Activated T-cell treated with anti-CD3 and anti-CD28 coated beads, Interleukin-2, amount 50 U/mL, for 48 hours (primary cell): ENCODE measurements around the gene DEFB132.
"Not testable (repeated sequence)": the region's sequence is repeated elsewhere in the genome, so short reads cannot be mapped to it uniquely, and the experiment has no call there.

ENCODE experiments used
- DNase-seq, 2 experiments: peaks; one replicate each; pipeline ENCODE4 v3.0.0-alpha.2; 2020

Gene DEFB132, protein sequence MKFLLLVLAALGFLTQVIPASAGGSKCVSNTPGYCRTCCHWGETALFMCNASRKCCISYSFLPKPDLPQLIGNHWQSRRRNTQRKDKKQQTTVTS

DNA sequence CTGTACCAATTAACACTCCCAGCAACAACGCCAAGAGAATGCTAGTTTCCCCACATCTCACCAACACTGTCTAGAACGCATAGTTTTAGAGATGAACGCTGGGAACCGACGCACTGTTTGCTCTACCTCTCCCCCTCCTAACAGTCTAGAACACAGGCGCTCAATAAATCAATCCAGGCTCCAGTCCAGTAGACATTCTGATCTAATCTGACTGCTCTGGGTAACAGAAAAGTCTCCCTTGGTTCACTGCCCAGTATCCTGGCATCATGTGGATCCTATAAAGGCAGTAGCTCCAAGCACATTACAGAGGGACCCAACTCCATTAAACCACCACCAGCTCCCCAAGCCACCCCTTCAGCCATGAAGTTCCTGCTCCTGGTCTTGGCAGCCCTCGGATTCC is at the start of gene DEFB132:
Gene DEFB132 (plus strand): TSS at position 306 of the 400 bp plus-strand sequence. CDS start 55 bp downstream, at position 361.
- no peak for DNase-seq

DNA sequence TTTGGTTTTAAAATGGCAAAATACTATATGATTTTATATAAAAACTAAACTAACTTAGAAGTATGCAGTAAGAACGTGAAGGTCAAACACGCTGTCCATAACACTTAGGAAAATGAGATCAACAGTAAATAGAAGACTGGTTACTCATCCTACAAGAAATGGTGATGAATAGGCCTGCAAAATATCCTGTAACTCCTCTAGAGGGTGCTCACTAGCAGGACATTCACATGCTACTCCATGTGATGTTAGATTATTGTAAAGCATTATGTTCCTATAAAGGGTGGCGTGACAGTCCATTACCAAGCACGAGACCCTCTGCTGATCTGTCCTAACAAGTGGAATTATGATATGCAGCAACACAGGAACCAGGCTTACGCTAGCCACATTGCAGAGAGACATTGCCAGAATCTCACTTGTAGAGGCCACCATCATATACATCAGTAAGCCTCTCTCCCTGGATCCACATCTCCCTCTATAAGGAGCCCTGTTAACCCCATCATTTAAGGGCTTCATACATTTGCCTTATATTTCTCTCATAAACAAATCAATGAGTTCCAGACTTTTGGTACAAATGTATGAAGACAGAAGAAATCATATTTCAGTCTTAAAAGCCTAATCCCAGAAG is 48.5 kb upstream of the DEFB132 start:
- DNase-seq = peak; percentile 21 to 23

DNA sequence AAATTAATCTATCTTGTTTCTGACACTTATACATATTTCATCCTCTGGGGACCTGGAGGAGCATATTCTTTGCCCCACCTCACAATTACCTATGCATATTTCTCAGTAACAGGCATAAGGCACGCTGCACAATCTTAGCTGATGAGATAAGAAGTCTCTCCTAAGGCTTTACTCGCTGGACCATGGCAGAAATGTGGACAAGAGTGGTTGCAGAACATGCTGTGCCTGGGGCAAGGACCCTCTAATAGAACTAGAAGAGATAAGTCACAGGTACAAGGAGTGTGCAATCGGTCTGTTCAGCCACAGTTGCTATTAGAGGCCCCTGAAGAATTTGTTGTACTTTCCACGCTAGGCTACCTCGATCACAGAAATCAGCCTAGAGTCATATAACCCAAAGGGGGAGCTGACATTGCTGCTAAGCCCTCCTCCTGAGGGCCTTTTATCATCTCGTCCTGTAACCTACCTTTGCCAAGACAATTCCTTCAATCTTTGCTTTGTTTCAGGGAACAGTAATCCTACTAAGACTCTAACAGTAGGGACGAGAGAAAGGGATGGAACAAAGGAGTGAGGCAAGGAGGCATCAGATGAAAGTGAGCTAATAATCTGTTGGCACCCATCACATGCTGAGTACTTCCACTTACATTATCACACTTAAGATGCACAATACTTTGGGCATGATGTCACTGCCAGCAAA is 46.6 kb upstream of the DEFB132 start:
- no peak for DNase-seq

DNA sequence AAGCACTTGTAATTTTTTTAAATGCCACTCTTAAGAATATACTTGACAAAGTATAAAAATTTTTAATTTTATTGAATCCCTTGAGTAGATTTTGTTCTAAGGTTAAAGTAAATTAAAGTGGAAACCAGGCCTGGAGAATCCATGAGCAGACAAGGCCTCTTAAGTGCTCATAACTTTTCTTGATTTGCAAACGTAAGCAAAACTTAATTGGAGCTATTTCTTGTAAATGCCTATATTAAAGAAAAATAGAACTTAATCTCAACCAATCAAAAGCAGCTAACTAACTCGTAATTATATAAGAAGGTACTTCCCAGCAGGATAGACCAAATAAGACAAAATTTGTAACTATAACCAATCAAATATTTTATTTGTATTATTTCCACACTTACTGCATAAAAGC is 43.1 kb upstream of the DEFB132 start:
- no peak for DNase-seq

DNA sequence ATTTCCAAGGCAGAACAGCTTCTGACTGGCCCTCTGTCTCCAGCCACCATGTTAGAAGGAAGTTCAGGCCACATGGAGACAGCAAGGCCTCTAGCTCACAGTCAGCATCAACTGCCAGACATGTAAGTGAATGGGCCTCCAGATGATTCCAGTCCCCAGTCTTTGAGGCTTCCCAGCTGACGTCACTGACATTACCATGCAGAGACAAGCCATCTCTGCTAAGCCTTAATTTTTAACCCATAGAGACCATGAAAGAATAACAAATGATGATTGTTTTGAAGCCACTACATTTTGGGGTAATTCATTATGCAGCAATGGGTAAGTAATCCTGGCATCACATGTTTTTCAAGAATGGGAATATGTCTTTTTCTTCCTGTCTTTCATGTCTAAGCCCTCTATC is 41.7 kb upstream of the DEFB132 start:
- no peak for DNase-seq

DNA sequence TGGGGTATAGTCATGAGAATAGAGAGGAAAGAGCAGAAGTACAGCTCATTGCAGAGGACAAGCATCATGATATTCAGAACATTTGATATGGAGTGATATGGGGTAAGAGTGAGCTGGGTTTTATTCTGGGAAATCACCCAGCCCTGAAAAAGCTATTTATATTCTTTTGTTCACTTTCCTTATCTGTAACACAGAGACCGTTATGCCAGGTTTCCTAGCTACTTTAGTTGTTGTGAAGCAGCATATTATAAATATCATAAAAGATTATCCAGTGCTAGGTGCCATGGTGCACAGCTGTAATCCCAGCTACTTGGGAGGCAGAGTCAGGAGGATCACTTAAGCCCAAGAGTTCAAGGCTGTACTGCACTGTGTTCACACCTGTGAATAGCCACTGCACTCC is 40.3 kb upstream of the DEFB132 start:
- DNase-seq = no peak

DNA sequence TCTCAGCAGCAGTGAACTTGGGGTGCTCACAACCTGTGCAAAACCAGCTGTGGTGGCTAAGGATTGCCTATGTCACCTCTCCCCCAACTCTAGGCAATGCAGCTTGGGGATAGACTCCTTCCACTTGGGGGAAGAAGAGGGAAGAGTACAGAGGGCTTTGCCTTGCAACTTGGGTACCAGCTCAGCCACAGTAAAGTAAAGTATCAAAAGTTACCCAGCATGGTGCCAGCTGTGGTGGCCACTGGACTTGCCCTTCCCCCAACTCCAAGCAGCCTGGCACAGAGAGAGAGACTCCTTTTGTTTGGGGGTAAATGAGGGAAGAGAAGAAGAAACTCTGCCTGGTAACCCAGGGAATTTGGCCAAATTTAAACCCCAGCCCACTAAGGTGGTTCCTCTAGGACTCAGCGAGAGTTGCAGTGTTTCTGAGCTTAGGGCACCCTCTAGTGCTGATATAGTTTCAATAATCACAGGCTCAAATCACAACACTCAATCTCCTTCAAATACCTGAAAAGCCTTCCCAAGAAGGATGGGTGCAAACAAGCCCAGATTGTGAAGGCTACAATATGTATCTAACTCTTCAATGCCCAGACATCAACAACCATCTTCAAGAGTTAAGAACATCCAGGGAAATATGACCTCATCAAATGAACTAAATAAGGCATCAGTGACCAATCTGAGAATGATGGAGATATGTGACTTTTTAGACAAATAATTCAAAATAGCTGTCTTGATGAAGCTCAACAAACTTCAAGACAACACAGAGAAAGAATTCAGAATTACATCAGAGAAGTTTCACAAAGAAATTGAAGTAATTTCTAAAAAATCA is 38.0 kb upstream of the DEFB132 start:
- no peak for DNase-seq

DNA sequence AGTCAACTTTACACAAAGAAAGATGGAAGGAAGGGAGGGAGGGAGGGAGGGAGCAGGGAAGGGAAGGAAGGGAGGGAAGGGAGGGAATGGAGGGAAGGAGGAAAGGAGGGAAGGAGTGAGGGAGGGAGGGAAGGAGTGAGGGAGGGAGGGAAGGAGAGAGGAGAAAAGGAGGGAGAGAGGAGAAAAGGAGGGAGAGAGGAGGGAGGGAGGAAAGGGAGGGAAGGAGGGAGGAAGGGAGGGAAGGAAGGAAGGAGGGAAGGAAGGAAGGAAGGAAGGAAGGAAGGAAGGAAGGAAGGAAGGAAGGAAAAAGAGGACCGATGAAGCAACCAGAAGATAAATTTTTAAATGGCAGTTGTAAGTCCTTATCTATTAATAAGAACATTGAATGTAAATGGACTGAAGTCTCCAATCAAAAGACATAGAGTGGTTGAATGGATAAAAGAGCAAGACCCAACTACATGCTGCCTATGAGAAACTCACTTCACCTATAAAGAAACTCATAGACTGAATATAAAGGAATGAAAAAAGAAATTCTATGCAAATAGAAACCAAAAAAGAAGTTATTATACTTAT is 36.2 kb upstream of the DEFB132 start:
- DNase-seq = no peak

DNA sequence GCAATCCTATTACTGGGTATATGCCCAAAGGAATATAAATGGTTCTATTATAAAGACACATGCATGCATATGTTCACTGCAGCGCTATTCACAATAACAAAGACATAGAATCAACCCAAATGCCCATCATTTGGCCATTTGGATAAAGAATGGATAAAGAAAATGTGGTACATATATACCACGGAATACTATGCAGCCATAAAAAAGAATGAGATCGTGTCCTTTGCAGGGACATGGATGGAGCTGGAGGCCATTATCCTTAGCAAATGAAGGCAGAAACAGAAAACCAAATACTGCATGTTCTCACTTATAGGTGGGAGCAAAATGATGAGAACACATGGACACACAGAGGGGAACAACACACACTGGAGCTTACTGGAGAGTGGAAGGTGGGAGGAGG is 31.6 kb upstream of the DEFB132 start:
- DNase-seq = not testable (repeated sequence)

DNA sequence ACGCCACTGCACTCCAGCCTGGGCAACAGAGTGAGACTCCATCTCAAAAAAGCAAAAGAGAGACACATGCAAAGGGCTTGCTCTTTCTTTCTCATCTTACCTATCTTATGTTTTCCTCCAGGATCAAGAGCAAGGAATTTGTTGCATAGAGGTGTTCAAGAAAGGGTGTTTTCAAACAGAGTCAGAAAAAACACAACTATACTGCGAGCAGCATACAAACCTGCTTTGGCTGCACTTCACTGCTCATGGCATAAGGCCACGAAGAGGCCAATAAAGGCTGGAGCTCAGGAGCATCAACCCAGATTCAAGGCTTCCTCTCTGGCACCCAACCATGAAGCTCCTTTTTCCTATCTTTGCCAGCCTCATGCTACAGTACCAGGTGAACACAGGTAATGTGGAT is 30.6 kb upstream of the DEFB132 start, which contains the start of gene DEFB129:
Gene DEFB129 (plus strand): TSS at position 301 of the 400 bp plus-strand sequence. CDS start 31 bp downstream, at position 332.
- no peak for DNase-seq

DNA sequence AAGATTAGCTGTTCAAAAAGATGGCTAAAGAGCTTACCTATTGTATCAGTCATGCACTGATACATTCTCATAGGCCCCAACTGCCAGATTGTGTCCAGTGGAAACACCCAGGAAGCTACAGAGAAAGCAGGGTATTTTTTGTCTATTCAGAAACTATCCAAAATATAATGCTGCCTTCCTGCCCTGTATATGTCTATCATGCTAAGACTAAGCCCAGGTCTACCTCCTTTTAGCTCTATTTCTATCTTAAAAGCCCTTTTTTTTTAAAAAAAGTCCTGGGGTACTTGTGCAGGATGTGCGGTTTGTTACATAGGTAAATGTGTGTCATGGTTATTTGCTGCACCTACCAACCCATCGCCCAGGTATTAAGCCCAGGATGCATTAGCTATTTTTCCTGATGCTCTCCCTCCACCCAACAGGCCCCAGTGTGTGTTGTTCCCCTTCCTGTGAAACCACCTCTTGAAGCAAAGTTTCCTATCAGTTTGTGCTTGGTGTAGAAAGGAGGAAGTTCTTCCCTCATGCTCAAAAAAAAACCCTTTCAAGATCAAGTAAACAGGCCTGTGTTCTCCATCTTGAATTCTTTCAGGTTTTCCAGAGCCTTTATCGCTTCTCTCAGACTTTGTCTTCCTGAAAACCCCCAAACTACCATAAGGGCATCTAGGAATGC is 30.0 kb upstream of the DEFB132 start:
- no peak for DNase-seq

DNA sequence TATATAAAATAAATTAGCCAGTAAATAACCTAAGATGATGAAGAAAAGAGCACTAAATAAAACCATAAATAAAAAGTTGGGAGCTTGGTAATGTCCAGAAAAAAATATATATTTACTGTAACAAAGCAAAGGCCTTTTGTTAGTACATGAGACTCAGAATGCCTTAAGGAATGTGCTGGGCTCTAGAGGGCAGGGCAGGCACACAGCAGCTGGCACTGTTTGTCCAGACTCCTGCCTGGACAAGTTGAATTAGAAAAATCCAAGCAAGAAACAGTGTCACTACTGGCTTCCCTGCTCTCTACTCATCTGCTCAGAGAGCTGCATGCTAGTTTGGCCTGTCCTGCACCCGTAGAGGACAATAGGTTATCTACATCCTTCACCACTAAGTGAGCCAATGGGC is 21.6 kb upstream of the DEFB132 start:
- DNase-seq = no peak

DNA sequence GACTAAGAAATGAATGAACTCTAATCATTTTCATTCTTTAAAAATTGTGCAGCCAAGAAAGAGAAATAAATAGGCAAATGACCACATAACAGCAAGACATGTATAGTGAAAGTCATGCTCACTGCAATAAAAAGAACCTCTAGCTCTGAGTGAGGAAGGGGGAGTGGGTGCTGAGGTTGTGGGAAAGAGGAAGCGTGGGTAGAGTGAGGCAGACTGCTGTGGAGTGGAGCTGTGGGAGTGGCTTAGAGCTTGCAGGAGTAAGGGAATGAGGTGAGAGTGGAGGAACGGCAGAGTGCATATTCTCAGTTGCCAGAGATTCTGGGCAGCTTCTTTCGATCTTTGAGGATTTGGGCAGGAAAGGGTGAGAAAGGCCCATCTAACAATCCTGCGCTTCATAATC is 20.0 kb upstream of the DEFB132 start:
- peak; percentile 44 to 52 for DNase-seq

DNA sequence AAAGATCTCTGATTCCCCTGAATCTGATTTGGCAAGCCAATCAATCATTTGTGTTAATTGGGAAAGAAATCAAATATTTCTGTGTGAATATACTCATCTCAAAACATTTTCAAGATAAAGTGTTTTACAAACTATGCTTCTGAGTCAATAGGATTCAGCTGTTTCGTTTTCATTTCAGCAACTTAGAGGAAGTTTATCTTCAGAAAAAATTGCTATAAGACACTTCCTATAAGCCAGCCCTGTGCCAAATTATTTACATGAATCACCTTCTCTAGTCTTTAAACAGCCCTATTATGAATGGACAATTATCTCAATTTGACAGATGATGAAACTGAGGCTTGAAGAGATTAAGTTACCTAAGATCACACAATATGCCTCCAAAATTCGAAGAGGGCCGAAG is 19.6 kb upstream of the DEFB132 start:
- no peak for DNase-seq

DNA sequence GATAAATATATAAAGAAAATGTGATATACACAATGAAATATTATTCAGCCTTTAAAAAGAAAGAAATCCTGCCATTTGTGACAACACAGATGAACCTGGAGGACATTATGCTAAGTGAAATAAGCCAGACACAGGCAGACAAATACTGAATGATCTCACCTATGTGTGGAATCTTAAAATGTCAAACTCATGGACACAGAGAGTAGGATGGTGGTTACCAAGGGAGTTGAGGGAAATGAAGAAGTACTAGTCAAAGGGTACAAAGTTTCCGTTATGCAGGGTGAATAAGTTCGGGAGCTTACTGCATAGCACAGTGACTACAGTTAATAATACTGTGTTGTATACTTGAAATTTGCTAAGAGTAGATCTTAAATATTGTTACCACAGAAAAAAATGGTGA is 14.6 kb upstream of the DEFB132 start:
- no peak for DNase-seq

DNA sequence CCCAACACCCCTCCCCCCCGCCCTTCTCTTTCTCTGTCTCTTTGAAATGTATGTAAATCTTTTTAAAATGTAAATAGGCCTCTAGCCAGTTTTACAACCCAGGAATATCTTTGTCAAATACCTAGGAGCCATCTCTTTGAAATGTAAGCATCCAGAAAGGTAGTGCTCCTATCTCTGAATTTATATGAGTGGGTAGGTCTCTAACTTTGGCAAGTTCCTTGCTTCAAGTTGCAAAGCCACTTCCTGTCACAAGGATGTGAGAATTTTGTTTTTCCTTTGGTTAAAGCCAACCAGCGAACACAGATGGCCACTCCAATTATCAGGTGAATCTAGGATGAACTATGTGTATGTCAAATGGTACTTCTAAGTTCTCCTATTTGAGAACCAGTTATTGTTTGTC is 6.2 kb upstream of the DEFB132 start:
- no peak for DNase-seq

DNA sequence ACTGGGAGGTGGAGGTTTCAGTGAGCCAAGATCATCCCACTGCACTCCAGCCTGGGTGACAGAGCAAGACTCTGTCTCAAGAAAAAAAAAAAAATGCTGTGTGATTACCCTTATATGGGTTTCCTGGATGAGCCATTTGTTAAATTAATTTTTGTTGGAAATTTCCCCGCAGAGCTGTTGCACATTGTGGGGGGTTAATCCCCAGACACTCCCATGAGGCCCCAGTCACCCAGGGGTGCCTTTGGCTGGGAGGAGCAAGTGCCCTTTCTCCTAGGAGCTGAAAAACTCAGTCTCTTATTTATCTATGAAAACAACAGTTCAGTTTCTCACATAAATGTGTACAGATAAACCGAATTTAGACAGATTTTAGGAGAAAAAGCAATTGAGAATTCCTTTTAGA is 4.7 kb upstream of the DEFB132 start:
- DNase-seq = no peak

DNA sequence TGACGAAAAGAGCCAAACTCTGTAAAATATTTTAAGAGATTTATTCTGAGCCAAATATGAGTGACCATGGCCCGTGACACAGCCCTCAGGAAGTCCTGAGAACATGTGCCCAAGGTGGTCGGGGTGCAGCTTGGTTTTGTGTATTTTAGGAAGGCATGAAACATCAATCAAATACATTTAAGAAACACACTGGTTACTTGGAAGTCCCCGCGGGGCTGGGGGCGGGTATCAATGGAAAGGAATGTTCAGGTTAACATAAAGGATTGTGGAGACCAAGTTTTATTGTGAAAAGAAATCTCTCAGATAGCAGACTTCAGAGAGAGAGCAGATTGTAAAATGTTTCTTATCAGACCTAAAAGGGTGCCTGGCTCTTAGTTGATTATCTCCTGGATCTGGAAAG is 4.1 kb upstream of the DEFB132 start:
- DNase-seq = not testable (repeated sequence)

DNA sequence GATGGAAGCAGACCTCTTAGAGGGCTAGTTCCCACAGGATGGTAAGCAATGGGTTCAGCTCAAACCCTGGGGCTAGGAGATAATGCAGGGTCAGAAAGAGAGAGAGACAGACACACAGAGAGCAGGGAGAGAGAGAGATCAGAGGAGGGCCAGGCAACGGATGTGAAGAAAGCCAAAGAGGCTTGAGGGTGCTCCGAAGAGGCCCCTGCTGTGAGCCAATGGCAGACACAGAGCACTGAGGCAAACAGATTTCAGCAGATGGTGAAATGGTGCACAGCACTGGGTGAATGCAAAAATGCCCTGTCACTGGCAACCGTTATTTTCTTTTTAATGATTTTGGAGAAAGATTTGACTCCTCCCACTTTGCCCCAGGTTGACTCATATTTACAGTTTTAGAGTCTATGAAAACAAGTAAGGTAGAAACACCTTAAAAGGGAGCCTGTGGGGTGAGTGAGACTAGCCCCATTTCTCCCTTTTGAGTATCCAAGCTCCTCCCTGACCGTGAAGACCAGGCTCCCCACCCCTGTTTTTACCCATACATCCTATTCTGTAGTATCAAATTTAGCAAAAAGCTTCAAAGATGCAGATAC is 840 bp downstream of the DEFB132 start:
- no peak for DNase-seq

DNA sequence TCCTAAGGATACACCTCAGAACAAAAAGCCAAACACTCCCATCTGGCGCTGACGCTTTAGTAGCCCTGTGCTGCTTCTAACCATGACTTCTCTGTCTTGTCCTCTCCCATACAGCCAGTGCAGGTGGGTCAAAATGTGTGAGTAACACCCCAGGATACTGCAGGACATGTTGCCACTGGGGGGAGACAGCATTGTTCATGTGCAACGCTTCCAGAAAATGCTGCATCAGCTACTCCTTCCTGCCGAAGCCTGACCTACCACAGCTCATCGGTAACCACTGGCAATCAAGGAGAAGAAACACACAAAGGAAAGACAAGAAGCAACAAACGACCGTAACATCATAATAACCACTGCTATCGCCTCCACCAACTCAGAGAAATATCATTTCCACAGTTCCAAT is 1.4 kb downstream of the DEFB132 start:
- no peak for DNase-seq

DNA sequence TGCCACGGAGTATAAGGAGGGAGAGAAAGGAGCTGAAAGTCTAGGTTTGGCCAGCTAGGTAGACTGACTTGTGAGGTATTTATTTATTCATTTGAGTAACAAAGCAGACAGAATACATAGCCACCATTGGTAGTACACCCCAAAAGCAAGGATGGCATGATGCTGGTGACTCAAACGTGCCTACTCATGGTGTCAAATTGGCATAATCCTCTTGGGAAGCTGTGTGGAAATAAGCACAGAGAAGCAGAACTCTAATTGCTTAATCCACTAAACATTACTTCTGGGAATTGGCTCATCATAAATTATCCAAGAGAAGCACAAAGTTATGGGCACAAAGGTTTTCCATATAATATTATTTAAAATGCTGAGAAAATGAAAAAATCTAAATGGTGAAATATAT is 2.5 kb downstream of the DEFB132 start:
- DNase-seq = no peak

DNA sequence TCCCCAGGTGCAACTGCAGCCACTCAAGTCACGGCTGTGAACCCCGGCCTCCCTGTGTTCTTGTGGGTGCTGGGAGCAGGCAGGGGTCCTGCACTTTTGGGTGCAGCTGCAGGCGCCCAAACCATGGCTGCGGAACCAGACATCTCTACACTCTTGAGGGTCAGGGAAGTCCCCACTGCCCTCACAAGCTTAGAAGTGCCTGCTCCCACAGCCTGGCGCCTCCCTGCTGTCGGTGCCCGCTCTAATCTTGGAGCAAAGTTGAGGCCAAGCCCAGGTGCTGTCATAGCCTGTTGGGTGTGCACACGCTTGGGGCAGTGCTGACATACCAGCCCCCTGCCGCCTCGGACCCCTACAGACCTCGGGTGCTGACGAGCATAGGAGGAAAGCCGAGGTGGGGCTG is 6.2 kb downstream of the DEFB132 start:
- no peak for DNase-seq
